Measurements from ENCODE around the gene TMSB10.

DNA sequence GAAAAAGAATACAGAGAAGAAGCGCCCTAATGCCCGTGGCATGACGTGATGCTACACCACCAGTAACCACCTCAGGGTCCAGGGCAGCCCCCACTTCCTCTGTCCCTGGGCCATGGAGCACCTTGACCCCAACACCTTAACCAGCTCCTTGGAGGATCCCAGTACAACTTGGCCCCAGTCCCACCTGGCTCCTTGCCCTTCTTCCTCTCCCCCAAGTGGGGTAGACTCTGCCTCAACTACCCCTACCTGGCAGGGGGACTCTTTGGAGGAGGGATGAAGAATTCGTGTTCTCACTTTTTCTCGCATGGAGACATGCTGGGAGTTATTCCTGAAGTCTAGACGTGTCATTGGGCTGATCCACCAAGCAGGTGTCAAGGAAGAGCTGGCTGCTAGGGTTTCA is 43.5 kb upstream of the TMSB10 start:
- TF ChIP-seq EZH2 (IDR thresholded peaks at IDR 0.05; ENCODE audit: low read length, unreplicated experiment), result no peak
- no peak for TF ChIP-seq CTCF (conservative IDR thresholded peaks at IDR 0.05; ENCODE audit: low read depth, low read length)
- no peak for TF ChIP-seq EZH2phosphoT487 (IDR thresholded peaks at IDR 0.05; ENCODE audit: borderline replicate concordance, low read length)

All from PC-3 (cell line).